GM19455 (cell line): ENCODE results near the gene UNC13C.
"Not testable (repeated sequence)": the region's sequence is repeated elsewhere in the genome, so short reads cannot be mapped to it uniquely, and the experiment has no call there.

Experiments
- ATAC-seq: cut with Tn5 transposase; IDR thresholded peaks from one replicate; pipeline ENCODE4 v1.9.1; 2021; ENCODE audit not compliant: unreplicated experiment

UNC13C gene

GRCh38 chr15:53978253-53978906 lies at the start of gene UNC13C:
Gene UNC13C, plus strand, starts transcription at chr15:53978441. Its CDS starts 34,463 bp downstream, at chr15:54012904.
- no peak for ATAC-seq

GRCh38 chr15:53936137-53936536 lies 42.1 kb upstream of the UNC13C start:
- no peak for ATAC-seq

- not testable (repeated sequence) for ATAC-seq
Measured at GRCh38 chr15:53937632-53938031, 40.6 kb upstream of the UNC13C start.

- no peak for ATAC-seq
Measured at GRCh38 chr15:53950572-53950971, 27.7 kb upstream of the UNC13C start.

- no peak for ATAC-seq
Measured at GRCh38 chr15:53955396-53955795, 22.8 kb upstream of the UNC13C start.

- ATAC-seq, result no peak
Measured at GRCh38 chr15:53962646-53963561, 15.3 kb upstream of the UNC13C start.

- ATAC-seq, result no peak
Measured at GRCh38 chr15:53963801-53964200, 14.4 kb upstream of the UNC13C start.

GRCh38 chr15:53974121-53974520 lies 4.1 kb upstream of the UNC13C start:
- ATAC-seq, result no peak

GRCh38 chr15:53974813-53975212 lies 3.4 kb upstream of the UNC13C start:
- ATAC-seq, result no peak

GRCh38 chr15:53976844-53977392 lies 1.3 kb upstream of the UNC13C start:
- no peak for ATAC-seq

GRCh38 chr15:53979051-53979788 lies 979 bp downstream of the UNC13C start:
- no peak for ATAC-seq

- ATAC-seq, result no peak
Measured at GRCh38 chr15:53980021-53980420, 1.8 kb downstream of the UNC13C start.

GRCh38 chr15:53982071-53982680 lies 3.9 kb downstream of the UNC13C start:
- ATAC-seq, result no peak

GRCh38 chr15:53982876-53983275 lies 4.6 kb downstream of the UNC13C start:
- no peak for ATAC-seq

GRCh38 chr15:53984221-53984620 lies 6.0 kb downstream of the UNC13C start:
- no peak for ATAC-seq

- no peak for ATAC-seq
Measured at GRCh38 chr15:53985562-53985961, 7.3 kb downstream of the UNC13C start.

- ATAC-seq, result no peak
Measured at GRCh38 chr15:53987480-53987879, 9.2 kb downstream of the UNC13C start.

GRCh38 chr15:54007256-54007655 lies 29.0 kb downstream of the UNC13C start:
- no peak for ATAC-seq

- ATAC-seq, result no peak
Measured at GRCh38 chr15:54011656-54012055, 33.4 kb downstream of the UNC13C start.

- no peak for ATAC-seq
Measured at GRCh38 chr15:54014067-54014655, 35.9 kb downstream of the UNC13C start.
